MM.1S (cell line): ENCODE measurements around the gene BCO1.

Experiments
- DNase-seq: peaks from one replicate; pipeline ENCODE4 v3.0.0-alpha.2; 2015
- H2AFZ ChIP-seq: fragments of 300-600 bp; sonication (generic); 2 replicates; pipeline ENCODE4 v1.6.0; 2016; ENCODE audit warnings: antibody characterized with exemption, low read length
- H3F3A ChIP-seq: fragments of 300-600 bp; sonication (generic); 2 replicates; pipeline ENCODE4 v1.6.1; 2016; ENCODE audit warnings: mild to moderate bottlenecking, antibody characterized with exemption, low read length, moderate library complexity, mixed read lengths; ENCODE audit not compliant: insufficient read depth
- H3K27ac ChIP-seq: fragments of 300-600 bp; sonication (generic); 2 replicates; pipeline ENCODE4 v1.5.1; 2016; ENCODE audit warnings: mild to moderate bottlenecking, low read length
- H3K27me3 ChIP-seq: fragments of 300-600 bp; sonication (generic); replicated peaks from 2 replicates; pipeline ENCODE4 v1.6.0; 2016; ENCODE audit warnings: low read length; ENCODE audit not compliant: insufficient read depth
- H3K36me3 ChIP-seq: fragments of 300-600 bp; sonication (generic); replicated peaks from 2 replicates; pipeline ENCODE4 v1.6.1; 2016; ENCODE audit warnings: mild to moderate bottlenecking, low read length, mixed read lengths; ENCODE audit not compliant: insufficient read depth
- H3K4me1 ChIP-seq: fragments of 300-600 bp; sonication (generic); 2 replicates; pipeline ENCODE4 v1.6.1; 2016; ENCODE audit warnings: low read length, mixed read lengths
- H3K4me2 ChIP-seq: fragments of 300-600 bp; sonication (generic); 2 replicates; pipeline ENCODE4 v1.6.0; 2016; ENCODE audit warnings: low read depth, low read length
- H3K4me3 ChIP-seq: fragments of 300-600 bp; sonication (generic); 2 replicates; pipeline ENCODE4 v1.5.1; 2016; ENCODE audit warnings: low read length, mixed read lengths
- H3K79me2 ChIP-seq: fragments of 300-600 bp; sonication (generic); 2 replicates; pipeline ENCODE4 v1.6.1; 2016; ENCODE audit warnings: mixed run types, low read length, mixed read lengths
- H3K9ac ChIP-seq: fragments of 300-600 bp; sonication (generic); 2 replicates; pipeline ENCODE4 v1.6.1; 2016; ENCODE audit warnings: low read length, mixed read lengths
- H3K9me2 ChIP-seq: fragments of 300-600 bp; sonication (generic); replicated peaks from 2 replicates; pipeline ENCODE4 v1.6.1; 2016; ENCODE audit warnings: mild to moderate bottlenecking, low read length, mixed read lengths; ENCODE audit not compliant: insufficient read depth
- H3K9me3 ChIP-seq: fragments of 300-600 bp; sonication (generic); replicated peaks from 2 replicates; pipeline ENCODE4 v1.6.1; 2016; ENCODE audit warnings: mild to moderate bottlenecking, low read length, mixed read lengths; ENCODE audit not compliant: insufficient read depth
- H4K20me1 ChIP-seq: fragments of 300-600 bp; sonication (generic); 2 replicates; pipeline ENCODE4 v1.6.1; 2016; ENCODE audit warnings: mild to moderate bottlenecking, low read length, moderate library complexity, mixed read lengths; ENCODE audit not compliant: insufficient read depth
- EZH2 ChIP-seq: fragments of 300-600 bp; sonication (generic); optimal IDR thresholded peaks from 2 replicates; pipeline ENCODE3; 2017; ENCODE audit warnings: low read depth, mild to moderate bottlenecking, antibody characterized with exemption, low read length, mixed read lengths
- EZH2phosphoT487 ChIP-seq: fragments of 300-600 bp; sonication (generic); IDR thresholded peaks from 2 replicates; pipeline ENCODE4 v1.6.1; 2018; ENCODE audit warnings: antibody characterized with exemption, low read length
- TF ChIP-seq, protein P1 (sequence below): fragments of 300-600 bp; sonication (generic); IDR thresholded peaks from 2 replicates; pipeline ENCODE4 v1.5.1; 2016; ENCODE audit warnings: antibody characterized with exemption, low read length, mixed read lengths

The BCO1 gene

DNA sequence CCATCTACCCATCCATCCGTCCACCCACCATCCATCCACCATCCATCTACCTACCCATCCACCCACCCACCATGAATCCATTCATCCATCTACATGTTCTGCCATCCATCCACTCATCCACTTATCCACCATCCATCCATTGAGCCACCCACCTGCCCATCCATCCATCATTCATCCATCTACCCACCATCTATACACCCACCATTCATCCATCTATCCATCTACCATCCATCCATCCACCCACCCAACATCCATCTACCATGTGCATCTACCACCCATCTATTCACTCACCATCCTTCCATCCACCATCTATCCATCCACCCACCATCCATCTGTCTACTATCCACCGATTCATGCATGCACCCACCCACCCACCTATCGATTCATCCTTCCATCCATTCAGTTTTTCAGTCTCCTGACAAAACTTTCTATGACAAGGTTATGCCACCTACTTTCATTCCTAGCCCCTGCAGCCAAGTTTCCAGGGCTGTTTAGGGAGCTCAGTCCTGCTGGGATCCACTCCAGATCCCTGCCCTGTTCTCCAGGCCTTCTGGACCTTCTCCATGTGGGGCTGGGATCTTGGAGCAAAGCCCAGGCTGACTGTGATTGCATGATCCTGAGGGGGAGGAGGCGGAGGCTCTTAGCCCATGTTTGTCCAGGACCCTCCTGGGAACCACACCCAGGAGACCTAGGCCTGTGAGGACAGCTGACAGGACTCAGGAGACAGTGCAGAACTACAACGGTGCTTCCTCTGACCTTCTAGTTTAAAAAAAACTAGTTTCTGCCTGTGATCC is 27.4 kb downstream of the BCO1 start:
- TF ChIP-seq EZH2phosphoT487 (no peak), EZH2 (no peak)
- TF ChIP-seq, protein P1, sequence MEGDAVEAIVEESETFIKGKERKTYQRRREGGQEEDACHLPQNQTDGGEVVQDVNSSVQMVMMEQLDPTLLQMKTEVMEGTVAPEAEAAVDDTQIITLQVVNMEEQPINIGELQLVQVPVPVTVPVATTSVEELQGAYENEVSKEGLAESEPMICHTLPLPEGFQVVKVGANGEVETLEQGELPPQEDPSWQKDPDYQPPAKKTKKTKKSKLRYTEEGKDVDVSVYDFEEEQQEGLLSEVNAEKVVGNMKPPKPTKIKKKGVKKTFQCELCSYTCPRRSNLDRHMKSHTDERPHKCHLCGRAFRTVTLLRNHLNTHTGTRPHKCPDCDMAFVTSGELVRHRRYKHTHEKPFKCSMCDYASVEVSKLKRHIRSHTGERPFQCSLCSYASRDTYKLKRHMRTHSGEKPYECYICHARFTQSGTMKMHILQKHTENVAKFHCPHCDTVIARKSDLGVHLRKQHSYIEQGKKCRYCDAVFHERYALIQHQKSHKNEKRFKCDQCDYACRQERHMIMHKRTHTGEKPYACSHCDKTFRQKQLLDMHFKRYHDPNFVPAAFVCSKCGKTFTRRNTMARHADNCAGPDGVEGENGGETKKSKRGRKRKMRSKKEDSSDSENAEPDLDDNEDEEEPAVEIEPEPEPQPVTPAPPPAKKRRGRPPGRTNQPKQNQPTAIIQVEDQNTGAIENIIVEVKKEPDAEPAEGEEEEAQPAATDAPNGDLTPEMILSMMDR, result no peak
- no peaks in the 10 kb centered on the region for H3K36me3 ChIP-seq
- no peak for DNase-seq
- H3K4me3 ChIP-seq, result no peak overlapping the region
- no peaks in the 10 kb centered on the region for H3K4me1 ChIP-seq
- no peak overlapping the region for H3K4me2 ChIP-seq
- H3K27ac ChIP-seq, result no peak overlapping the region
- H3K79me2 ChIP-seq, result no peaks in the 10 kb centered on the region
- no peaks in the 10 kb centered on the region for H3K9me3 ChIP-seq
- H4K20me1 ChIP-seq, result no peaks in the 10 kb centered on the region
- no peaks in the 10 kb centered on the region for H3K27me3 ChIP-seq
- H3K9ac ChIP-seq, result no peak overlapping the region
- H3F3A ChIP-seq, result no peaks in the 10 kb centered on the region
- no peaks in the 10 kb centered on the region for H3K9me2 ChIP-seq
- no peak overlapping the region for H2AFZ ChIP-seq

GRCh38 chr16:81266680-81267095 is 28.2 kb downstream of the BCO1 start:
- TF ChIP-seq, protein P1, result no peak
- TF ChIP-seq EZH2 (no peak), EZH2phosphoT487 (no peak)
- no peaks in the 10 kb centered on the region for H3K36me3 ChIP-seq
- peak overlapping the region; percentile 31; the same call in 1 of the 2 replicates for H2AFZ ChIP-seq
- DNase-seq, result peak; percentile 11
- no peak overlapping the region for H3K9ac ChIP-seq
- no peaks in the 10 kb centered on the region for H3K9me3 ChIP-seq
- peak overlapping the region; percentile 17; the same call in 1 of the 2 replicates for H3K4me3 ChIP-seq
- H3K27me3 ChIP-seq, result no peaks in the 10 kb centered on the region
- H3K27ac ChIP-seq, result no peak overlapping the region
- no peaks in the 10 kb centered on the region for H3K4me1 ChIP-seq
- H3K79me2 ChIP-seq, result no peaks in the 10 kb centered on the region
- no peaks in the 10 kb centered on the region for H4K20me1 ChIP-seq
- no peaks in the 10 kb centered on the region for H3K9me2 ChIP-seq
- H3K4me2 ChIP-seq, result peak overlapping the region; percentile 21; the same call in 1 of the 2 replicates
- no peaks in the 10 kb centered on the region for H3F3A ChIP-seq

DNA sequence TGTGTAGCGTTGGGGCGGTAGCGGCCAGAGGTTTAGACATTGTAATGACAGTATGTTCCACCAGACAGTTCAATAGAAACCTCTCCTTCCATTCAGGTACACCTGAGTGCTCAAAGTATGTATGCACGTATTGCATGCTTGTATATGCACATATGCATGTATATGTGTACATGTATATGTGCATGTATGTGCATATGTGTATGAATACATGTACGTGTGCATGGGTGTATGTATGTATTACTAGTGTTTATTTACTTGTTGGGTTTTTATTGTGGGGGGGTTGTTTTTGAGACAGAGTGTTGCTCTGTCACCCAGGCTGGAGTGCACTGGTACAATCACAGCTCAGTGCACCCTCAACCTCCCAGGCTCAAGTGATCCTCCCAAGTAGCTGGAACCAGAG is 30.0 kb downstream of the BCO1 start:
- no peaks in the 10 kb centered on the region for H3K9me3 ChIP-seq
- H3K27ac ChIP-seq, result no peak overlapping the region
- H3K4me2 ChIP-seq, result no peak overlapping the region
- H3F3A ChIP-seq, result no peaks in the 10 kb centered on the region
- no peaks in the 10 kb centered on the region for H4K20me1 ChIP-seq
- no peak overlapping the region for H3K9ac ChIP-seq
- no peaks in the 10 kb centered on the region for H3K4me1 ChIP-seq
- H3K27me3 ChIP-seq, result no peaks in the 10 kb centered on the region
- H3K9me2 ChIP-seq, result no peaks in the 10 kb centered on the region
- no peak for TF ChIP-seq EZH2phosphoT487
- no peak for TF ChIP-seq EZH2
- TF ChIP-seq, protein P1, result no peak
- DNase-seq, result no peak
- H2AFZ ChIP-seq, result no peak overlapping the region
- H3K36me3 ChIP-seq, result no peaks in the 10 kb centered on the region
- H3K79me2 ChIP-seq, result no peaks in the 10 kb centered on the region
- no peak overlapping the region for H3K4me3 ChIP-seq
